GM19025 (cell line): Measurements from ENCODE around the gene CSRNP3.
"Not testable (repeated sequence)": the region's sequence is repeated elsewhere in the genome, so short reads cannot be mapped to it uniquely, and the experiment has no call there.

Experiments used
- ATAC-seq: cut with Tn5 transposase; IDR thresholded peaks from one replicate; pipeline ENCODE4 v1.9.1; 2021; ENCODE audit warnings: mild to moderate bottlenecking, low read depth, moderate library complexity; ENCODE audit not compliant: unreplicated experiment

Gene CSRNP3

DNA sequence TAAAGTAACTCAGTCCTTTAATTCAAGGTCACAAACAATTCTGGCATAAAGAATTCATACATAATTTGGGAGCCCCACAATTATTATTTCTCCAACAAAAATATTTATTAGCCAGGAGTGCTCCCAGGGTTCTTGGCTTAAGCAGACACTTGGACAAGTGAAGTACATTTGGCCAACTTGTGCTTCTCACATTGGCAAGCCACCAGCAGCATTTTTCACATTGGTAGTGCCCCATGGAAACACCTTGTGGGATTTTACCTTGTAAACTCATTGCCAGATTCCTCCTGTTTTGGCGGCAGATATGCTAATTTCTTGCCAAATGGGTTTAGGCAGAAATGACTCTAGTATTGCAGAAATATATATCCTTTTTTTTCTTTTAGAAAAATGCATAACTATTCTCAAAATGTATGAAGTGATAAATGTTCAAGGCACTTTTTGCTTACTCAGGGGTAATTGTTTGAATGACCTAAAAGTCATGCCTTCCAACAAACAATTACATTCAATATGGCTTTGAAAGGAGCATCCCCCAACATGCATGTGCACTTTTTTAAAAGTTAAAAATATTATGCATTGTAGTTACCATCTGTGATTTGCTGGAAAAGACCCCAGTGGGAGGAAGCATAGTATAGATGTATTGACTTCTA, 113.5 kb downstream of the CSRNP3 start:
- no peak for ATAC-seq

GRCh38 chr2:165584126-165584654, 114.7 kb downstream of the CSRNP3 start:
- ATAC-seq = no peak

GRCh38 chr2:165586019-165586418, 116.5 kb downstream of the CSRNP3 start:
- ATAC-seq = no peak

DNA sequence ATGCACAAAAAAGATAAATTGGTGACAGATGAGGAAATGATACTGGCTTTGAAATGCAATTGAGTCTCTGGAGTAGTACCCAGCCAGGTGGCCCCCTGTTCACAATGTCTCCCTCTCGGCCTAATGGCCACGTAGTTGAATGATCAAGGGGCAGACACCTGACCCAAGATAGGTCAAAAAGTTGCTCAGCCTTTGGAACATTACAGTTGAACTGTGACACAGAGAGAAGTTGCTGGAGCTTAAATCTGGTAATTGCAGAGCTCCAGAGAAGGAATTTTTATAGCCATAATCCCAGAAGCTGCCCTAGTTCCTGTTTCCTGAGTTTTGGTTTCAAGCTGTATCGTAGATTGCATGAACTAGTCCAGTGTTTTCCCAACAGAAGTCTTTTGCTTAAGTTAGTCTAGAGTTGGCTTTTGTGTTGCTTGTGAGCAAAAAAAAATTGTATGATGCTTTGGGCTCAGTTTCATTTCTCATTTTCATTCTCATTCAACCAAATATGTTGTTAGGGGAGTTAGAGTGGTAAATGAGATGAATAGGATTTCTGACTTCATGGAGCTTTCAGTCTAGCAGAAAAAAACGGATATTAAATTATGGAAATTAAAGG, 117.9 kb downstream of the CSRNP3 start:
- peak; percentile 51 for ATAC-seq

DNA sequence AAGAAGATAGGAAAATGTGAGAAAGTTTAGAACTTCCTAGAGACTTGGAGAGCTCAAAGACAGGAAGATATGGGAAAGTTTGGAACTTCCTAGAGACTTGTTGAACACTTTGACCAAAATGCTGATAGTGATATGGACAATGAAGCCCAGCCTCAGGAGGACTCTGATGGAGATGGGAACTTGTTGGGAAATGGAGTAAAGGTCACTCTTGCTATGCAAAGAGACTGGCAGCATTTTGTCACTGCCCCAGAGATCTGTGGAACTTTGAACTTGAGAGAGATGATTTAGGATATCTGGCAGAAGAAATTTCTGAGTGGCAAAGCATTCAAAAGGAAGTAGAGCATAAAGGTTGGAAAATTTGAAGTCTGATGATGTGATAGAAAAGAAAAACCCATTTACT, 121.5 kb downstream of the CSRNP3 start:
- not testable (repeated sequence) for ATAC-seq

GRCh38 chr2:165593081-165593480, 123.6 kb downstream of the CSRNP3 start:
- ATAC-seq = no peak

- ATAC-seq = no peak
Measured at GRCh38 chr2:165594231-165594934, 124.9 kb downstream of the CSRNP3 start.

GRCh38 chr2:165594935-165595255, 125.4 kb downstream of the CSRNP3 start:
- ATAC-seq = no peak

DNA sequence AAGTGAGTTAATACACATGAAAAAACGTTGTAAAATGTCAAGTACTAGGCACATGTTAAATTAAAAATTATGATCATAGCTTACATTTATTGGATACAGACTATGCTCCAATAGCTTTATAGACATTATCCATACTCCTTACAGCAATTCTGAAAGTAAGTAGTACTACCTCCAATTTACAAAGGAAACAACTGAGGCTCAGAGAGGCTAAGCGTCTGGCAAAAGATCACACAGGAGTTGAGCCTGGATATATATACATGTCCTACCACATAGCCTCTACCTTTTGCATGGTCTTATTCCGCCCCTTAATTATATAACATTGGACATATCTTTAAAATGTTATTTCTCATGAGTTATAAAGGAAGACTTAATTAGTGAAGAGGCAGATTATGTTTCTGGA, 127.3 kb downstream of the CSRNP3 start:
- no peak for ATAC-seq

GRCh38 chr2:165601065-165601830, 131.8 kb downstream of the CSRNP3 start:
- no peak for ATAC-seq

GRCh38 chr2:165601928-165602521, 132.5 kb downstream of the CSRNP3 start:
- ATAC-seq = no peak

DNA sequence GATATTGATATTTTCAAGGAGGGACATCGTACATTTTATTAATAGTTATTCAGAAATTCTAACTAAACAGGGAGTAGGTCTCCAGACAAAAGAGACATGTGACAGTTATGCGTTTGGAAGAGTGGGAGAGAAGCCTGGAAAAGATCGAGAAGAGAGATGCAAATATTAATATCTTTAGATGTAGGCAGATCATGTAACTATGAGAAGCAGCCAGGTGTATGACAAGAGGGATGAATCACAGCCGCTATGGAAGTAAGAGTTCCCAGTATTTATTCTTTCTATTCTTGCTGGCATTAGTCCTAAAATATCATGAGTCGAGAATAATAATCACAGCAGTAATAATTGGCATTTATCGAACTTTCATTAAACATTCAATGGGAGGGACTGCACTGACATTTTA, 140.2 kb downstream of the CSRNP3 start:
- ATAC-seq = no peak

GRCh38 chr2:165610591-165611029, 141.1 kb downstream of the CSRNP3 start:
- no peak for ATAC-seq

DNA sequence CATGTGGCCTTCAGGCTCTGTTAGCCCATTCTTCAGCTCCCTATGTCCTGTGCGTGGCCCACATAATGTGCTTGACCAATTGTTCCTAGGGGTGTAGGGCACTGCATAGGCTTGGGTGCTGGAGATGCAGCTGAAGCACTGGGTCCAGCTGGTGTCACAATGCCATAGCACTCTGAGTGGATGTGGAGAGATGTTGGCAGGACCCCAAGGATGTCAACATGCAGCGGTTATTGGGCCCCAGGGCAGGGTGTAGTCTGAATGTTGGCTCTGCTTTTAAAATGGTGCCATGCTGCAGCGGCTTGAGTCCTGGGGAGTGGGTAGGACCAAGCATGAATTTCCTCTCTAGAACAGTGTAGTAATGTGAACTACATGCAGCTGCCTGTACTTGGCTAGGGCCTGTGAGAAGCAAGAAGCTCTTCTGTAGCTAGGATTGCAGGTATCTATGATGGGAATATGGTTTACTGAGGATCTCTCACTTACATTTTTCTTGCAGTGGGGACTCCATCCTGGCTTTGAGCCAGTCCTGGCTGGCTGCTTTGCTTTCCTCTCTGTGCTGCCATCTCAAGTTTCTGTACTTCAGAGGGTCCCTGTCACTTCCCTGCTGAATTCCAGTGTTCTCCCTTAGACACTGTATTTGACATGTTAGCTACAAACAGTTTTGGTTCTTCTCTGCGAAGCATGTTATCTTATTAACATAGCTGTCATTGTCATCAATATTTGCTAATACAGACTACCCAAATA, 148.4 kb downstream of the CSRNP3 start:
- ATAC-seq = no peak

GRCh38 chr2:165618806-165619205, 149.3 kb downstream of the CSRNP3 start:
- no peak for ATAC-seq

DNA sequence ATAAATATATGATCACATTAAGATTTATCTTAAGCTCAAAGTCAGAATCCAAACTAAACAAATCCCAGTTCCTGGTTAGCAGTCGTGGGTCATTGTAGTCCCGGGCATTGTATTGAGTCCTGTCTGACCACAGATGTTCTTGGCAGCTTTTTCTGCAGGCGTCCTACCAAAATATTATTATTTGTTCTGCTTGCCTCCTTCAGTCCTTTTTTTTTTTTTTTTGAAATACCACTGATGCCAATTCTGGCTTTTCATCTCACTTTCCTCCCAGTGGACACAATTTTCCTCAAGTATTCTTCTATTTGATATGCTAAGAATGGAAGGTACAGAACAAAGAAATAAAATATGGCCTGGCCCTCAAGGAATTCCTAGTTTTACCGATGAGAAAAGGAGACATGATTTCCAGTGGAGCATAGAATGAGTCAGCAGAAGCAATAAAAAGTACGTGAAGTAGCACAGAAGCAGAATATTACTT, 151.6 kb downstream of the CSRNP3 start:
- no peak for ATAC-seq

DNA sequence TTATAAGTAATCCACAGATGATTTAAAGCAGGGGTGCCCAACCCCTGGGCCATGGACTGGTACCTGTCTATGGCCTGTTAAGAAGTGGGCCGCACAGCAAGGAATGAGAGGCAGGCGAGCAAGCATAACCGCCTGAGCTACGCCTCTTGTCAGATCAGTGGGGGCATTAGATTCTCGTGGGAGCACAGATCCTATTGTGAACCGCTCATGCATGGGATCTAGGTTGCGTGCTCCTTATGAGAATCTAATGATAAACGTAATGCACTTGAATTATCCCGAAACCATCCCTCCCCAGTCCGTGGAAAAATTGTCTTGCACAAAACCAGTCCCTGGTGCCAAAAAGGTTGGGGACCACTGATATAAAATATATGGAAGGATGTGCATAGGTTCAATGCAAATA, 153.7 kb downstream of the CSRNP3 start:
- no peak for ATAC-seq

DNA sequence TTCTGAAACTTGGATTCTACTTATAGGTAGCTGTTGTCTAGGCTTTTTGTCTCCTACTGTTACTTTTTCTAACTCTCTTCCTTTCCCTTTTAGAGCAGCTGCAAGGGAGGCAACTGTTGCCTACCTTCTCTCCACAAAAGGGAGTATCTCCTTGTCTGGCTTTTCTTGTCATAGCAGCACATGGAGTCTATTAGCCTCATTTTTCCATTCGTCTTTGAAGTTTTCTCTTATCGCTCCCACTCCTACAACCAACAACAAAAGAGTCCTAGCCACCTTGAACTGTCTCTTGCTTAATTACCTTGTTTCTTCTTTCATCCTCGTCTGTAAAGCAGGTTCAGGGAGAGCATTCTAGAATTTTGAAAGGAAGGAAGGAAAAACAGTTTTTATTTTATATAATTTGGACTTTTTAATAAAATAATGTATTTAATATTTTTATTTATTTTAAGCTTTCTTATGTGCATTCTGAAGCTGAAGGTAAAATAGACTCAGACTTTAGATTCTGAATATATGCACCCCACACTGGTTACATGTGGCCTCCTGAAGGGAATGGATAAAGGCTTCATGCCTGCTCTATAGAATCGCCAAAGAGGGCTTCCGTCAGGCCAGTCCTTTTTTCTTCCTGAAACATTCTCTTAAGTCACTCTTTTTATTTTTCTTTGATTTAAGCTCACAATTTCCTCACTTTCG, 154.4 kb downstream of the CSRNP3 start:
- ATAC-seq = no peak

DNA sequence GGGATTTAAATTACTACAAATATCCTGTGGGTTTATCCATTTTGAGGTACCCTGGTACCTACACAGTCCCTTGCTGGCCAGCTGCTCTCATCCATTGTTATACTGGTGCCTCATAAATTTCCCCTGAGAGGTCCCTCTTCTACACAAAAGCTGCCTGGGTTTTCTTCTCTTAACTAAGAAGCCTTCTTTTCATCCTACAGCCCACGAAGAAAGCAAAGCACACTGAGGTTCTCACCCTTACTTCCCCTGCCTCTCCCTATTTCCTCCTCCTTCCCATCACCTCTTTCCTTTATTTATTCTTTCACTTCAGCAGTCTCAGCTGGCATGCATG, 154.9 kb downstream of the CSRNP3 start:
- no peak for ATAC-seq
